ENCODE results near the gene SGMS2.
"Not testable (repeated sequence)": the region's sequence is repeated elsewhere in the genome, so short reads cannot be mapped to it uniquely, and the experiment has no call there.

The SGMS2 gene

DNA sequence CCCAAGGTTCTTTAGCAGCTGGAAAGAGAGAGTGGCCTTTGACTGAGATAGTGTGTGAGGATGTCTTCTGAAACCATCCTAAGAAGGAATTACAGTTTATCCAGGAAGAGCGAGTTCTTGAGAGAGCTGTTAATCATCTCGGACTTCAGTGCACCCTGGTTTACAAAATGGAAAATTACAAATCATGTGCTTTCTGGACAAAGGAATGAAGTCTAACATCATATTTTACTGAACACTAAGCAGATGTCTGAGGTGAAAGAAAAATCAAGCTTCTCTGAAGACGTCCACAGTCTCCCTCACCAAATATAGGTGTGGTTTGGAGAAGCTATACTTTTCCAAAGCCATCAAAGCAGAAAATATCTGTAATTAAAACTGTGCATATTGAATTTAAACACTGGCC lies 75.8 kb downstream of the SGMS2 start:
- intact Hi-C loops (cut with DNase I): no loop called here
- DNase-seq: no peak

- no peak for DNase-seq
- intact Hi-C loops (cut with DNase I): no loop called here
These were observed 76.6 kb downstream of the SGMS2 start for GRCh38 chr4:107901213-107901934.

- no peak for DNase-seq
These were observed 78.0 kb downstream of the SGMS2 start for GRCh38 chr4:107902715-107903114.

DNA sequence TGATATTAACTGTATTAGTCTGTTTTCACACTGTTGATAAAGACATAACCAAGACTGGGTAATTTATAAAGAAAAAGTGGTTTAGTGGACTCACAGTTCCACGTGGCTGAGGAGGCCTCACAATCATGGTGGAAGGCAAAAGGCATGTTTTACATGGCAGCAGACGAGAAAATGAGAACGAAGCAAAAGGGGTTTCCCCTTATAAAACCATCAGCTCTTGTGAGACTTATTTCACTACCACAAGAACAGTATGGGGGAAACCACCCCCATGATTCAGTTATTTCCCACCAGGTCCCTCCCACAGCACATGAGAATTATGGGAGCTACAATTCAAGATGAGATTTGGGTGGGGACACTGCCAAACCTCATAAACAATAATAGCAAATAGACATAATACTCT lies 80.3 kb downstream of the SGMS2 start:
- intact Hi-C loops (cut with DNase I): not testable (repeated sequence)

More at GRCh38 chr4:107902715-107903114, 78.0 kb downstream of the SGMS2 start:
- intact Hi-C loops (cut with DNase I): no loop called here

GRCh38 chr4:107906458-107907100 lies 81.8 kb downstream of the SGMS2 start:
- intact Hi-C loops (cut with DNase I): no loop called here
- DNase-seq: no peak

More for the DNA sequence above, 80.3 kb downstream of the SGMS2 start:
- DNase-seq: not testable (repeated sequence)

DNA sequence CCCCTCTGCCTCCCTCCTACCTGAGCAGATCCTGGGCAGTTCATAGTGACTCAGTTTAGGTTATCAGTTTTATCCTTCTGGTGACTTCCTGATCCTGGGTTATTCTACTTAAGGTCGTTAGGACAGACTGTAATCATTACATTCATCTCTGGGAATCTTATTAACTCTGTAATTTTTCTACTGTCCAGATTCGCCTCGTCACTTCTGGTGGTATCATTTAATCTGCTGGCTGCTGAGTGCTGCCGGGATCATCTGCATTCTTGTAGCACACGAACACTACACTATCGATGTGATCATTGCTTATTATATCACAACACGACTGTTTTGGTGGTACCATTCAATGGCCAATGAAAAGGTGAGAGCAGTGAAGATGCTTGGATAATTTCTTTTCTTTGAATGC lies 83.6 kb downstream of the SGMS2 start:
- no peak for DNase-seq
- intact Hi-C loops (cut with DNase I): no loop called here

GRCh38 chr4:107913283-107913899 lies 88.7 kb downstream of the SGMS2 start:
- DNase-seq: peak in 21 of 42 donors; percentile 4 to 81 (median 48)
- intact Hi-C loops (cut with DNase I): loop anchor here (5.0 kb wide), 1 partner anchor 156 kb away; no protein-coding TSS in a partner anchor

DNA sequence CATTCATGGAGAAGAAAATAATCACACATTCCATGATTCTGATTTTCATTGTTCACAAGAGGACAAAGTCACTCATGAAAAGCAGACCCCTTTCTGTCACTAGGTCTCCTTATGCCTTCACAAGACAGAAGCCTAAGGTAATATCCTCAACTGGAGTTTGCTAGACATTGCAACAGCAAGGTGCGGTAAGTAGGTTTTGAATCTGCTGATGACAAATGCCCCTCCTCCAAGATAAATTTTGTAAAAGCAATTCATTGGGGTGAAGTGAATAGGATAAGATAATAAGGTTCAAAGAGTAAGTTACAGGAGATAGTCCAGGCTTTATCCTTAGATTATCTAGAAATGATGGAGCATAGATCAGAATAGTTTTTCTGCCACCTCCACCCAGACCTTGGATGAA lies 90.5 kb downstream of the SGMS2 start:
- intact Hi-C loops (cut with DNase I): no loop called here
- no peak for DNase-seq

- DNase-seq: no peak
- intact Hi-C loops (cut with DNase I): no loop called here
These were observed 91.9 kb downstream of the SGMS2 start for GRCh38 chr4:107916623-107917022.

DNA sequence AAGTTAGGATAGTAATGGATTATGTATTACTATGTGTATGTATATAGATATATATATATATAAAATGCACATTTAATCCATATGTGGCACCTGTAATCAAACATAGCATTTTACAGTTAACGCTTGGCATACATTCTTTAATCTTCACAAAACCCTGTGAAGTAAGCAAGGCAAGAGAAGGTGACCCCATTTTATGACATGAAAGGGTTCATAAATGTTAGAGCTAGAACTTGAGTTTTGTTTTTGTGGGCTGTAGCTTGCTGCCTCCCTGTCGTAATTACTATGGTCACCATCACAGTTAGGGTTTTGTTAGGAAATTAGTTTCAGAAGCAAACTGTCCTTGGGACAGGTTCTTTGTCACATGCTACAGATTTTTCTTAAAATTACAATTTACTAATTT lies 92.8 kb downstream of the SGMS2 start:
- no peak for DNase-seq
- intact Hi-C loops (cut with DNase I): no loop called here

- DNase-seq: no peak
- intact Hi-C loops (cut with DNase I): no loop called here
These were observed 98.0 kb downstream of the SGMS2 start for GRCh38 chr4:107922486-107923473.

DNA sequence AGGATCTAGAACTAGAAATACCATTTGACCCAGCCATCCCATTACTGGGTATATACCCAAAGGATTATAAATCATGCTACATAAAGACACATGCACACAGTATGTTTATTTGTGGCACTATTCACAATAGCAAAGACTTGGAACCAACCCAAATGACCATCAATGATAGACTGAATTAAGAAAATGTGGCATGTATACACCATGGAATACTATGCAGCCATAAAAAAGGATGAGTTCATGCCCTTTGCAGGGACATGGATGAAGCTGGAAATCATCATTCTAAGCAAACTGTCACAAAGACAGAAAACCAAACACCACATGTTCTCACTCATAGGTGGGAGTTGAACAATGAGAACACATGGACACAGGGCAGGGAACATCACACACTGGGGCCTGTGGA lies 101.0 kb downstream of the SGMS2 start:
- DNase-seq; intact Hi-C loops (cut with DNase I): not testable (repeated sequence)

DNA sequence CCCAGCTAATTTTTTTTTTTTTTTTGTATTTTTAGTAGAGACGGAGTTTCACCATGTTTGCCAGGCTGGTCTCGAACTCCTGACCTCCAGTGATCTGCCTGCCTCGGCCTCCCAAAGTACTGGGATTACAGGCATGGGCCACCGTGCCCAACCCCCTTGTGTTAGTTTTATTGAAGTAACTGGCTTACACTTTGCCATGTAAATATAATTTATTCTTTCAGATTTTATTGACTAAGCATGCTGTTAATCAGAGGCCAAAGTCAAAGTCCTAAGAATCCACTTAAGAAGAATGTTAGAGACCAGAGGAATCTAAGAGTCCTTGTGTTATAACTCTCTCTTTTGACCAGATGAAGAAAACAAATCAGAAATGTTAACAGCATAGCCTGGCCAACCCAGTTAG lies 102.1 kb downstream of the SGMS2 start:
- intact Hi-C loops (cut with DNase I); DNase-seq: not testable (repeated sequence)

DNA sequence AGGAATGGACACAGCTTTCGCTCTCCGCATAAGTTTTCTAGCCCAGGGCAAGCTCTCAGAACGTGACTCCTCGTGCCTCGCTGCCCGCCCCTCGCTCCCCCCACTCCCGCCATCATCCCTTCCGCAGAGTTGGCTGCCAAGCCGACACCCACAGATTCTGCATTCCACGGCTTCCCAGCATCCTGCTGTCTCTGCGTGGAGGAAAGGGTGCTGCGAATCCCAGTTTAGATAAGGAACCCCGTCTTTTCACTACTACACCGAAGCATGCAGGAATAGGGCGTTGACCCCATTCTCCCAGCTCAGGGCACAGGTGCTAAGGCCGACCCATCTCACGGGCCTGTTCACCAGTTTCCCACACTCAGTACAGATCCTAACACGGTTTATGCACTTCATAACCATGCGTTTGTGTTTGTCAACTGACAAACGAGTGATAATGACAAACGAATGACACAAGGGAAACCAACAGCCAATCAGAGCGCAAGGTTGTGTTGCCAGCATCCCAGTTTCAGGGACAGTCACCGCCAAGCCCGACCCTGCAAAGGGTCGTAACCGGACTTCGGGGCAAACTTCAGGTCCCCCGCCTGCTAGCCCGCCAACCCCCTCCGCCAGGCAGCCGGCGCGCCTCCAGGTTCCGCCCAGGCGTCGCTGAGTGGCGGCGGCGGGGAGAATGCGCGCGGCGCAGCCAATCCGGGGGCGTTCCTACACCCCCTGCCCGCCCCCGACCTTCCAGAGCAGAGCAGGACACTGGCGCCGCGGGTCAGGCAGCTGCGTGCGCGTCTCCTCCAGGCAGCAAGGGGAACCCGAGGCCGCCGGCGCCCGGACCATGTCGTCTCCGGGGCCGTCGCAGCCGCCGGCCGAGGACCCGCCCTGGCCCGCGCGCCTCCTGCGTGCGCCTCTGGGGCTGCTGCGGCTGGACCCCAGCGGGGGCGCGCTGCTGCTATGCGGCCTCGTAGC lies 106.4 kb downstream of the SGMS2 start, which contains the start of gene CYP2U1:
Gene CYP2U1 (plus strand): TSS at position 729 of the 954 bp plus-strand sequence. CDS start 95 bp downstream, at position 824.
- intact Hi-C loops (cut with DNase I): loop anchor here (2.0 kb wide), 1 partner anchor 58 kb away; the partner anchor contains the start of gene HADH
- peak; percentile 70 to 95 (median 92) for DNase-seq

- intact Hi-C loops (cut with DNase I): loop anchor here (2.0 kb wide), 1 partner anchor 57 kb away; the partner anchor contains the start of gene HADH
- peak in 39 of 42 donors; percentile 6 to 71 (median 40) for DNase-seq
These were observed 107.1 kb downstream of the SGMS2 start for GRCh38 chr4:107931775-107932321.

- intact Hi-C loops (cut with DNase I): no loop called here
- no peak for DNase-seq
These were observed 110.5 kb downstream of the SGMS2 start for GRCh38 chr4:107935246-107935645.

- intact Hi-C loops (cut with DNase I): no loop called here
- no peak for DNase-seq
These were observed 112.3 kb downstream of the SGMS2 start for GRCh38 chr4:107937040-107937439.
